ENCODE results near the gene PLD6. TPM values are rescaled to one million over a fixed set of nuclear protein-coding genes. Genes with fewer than 3 reads are reported as not detected.

Gene PLD6
- total and polyA plus RNA-seq, 10 of the 15 experiments (the other 5 are each of a cell fraction or from before 2014, with no cell fraction given): 4.7 to 21.4 (median 12.0) TPM

DNA sequence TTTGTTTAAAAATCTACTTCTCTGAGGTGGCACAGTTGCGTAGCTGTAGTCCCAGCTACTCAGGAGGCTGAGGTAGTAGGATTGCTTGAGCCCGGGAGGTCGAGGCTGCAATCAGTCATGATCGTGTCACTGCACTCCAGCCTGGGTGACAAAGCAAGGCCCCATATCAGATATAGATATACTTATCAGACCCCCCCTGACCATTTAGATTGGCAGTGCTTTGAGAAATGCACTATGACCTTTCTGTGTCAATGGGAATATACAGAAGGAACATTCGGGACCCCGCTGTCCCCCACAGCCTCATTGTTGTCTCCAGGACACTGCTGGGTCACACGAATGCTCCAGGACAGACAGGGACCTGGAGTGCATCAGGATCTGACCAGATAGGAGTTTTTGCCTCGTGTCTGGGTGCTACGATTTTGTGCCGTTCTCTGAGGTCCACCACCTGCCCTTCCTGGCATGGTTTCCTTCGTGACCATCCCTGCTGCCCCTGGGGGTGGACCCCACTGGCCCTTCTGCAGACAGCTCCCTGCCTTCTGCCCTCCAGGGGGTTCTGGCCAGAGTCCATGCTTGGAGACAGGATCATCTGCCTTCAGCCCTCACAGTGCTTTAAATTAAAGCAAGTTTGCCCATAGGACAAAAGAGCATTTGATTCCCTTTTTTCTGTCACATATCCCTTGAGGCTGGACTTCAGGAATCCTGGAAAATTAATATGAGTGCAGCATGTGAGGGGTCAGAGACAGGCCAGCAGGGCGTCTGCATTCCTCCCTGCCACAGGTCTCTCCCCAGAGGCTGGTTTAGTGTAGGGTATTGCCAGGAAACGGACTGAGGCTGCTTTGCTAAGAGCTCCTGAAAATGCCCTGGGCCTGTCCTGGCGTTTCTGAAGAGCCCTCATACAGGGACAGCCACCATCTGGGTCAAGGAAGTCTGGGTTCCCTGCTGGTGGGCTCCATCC is 19.3 kb downstream of the PLD6 start:
- Histone ChIP-seq H3K9me3 (replicated peaks; ENCODE audit: control insufficient read depth, insufficient read depth, low read length) (no peaks in the 10 kb centered on the region), H3K9ac (ENCODE audit: control insufficient read depth, insufficient read depth, low read length) (no peak overlapping the region), H3K27me3 (replicated peaks in 1 of 2; ENCODE audit: control insufficient read depth in 2 of 2, insufficient read depth in 2 of 2, low read length in 1 of 2) (no peaks in the 10 kb centered on the region), H2AFZ (ENCODE audit: control insufficient read depth, low read depth, low read length) (no peak overlapping the region), H3K4me3 (no peak overlapping the region), H3K4me1 (ENCODE audit: control insufficient read depth, insufficient read depth, low read length) (peaks cover 20% of the 10 kb centered on the region), H4K20me1 (ENCODE audit: control insufficient read depth, insufficient read depth) (no peaks in the 10 kb centered on the region), H3K36me3 (ENCODE audit: control insufficient read depth in 2 of 2, insufficient read depth in 2 of 2, low read length in 1 of 2) (peaks cover 5 to 6% of the 10 kb centered on the region in 2 experiments; a peak in 3 of 4 replicates), H3K79me2 (ENCODE audit: control insufficient read depth, insufficient read depth, low read length) (no peaks in the 10 kb centered on the region), H3K4me2 (ENCODE audit: control insufficient read depth, insufficient read depth) (no peak overlapping the region), H3K27ac (ENCODE audit: control insufficient read depth, insufficient read depth) (no peak overlapping the region)
- no peak for FAIRE-seq
- ChIA-PET POLR2A (interaction anchor here (0.6 kb wide), 1 partner anchor 144 kb away, joined by 5 read pairs; no protein-coding TSS in a partner anchor), RAD21 (ENCODE audit: unreplicated experiment) (no interaction called here), SMC1A (ENCODE audit: uncharacterized antibody, unreplicated experiment) (no interaction called here), CTCF (interaction anchor here (0.5 kb wide), 1 partner anchor 13 kb away, joined by 4 read pairs; no protein-coding TSS in a partner anchor)
- intact Hi-C loops (cut with micrococcal nuclease; ENCODE audit: unreplicated experiment): no loop called here
- no peak for TF ChIP-seq HSF1 (IDR thresholded peaks at IDR 0.05; ENCODE audit: low read depth, low read length)
- 0 out of 2 replicates have a peak, but pooled peaks have one; percentile 23 for TF ChIP-seq POLR2A (IDR thresholded peaks at IDR 0.05; ENCODE audit: low read depth, low read length)
- TF ChIP-seq NR2C2 (IDR thresholded peaks at IDR 0.05; ENCODE audit: borderline replicate concordance, control insufficient read depth, insufficient read length, low read depth): no peak
- no peak for TF ChIP-seq ZNF274 (IDR thresholded peaks at IDR 0.05; ENCODE audit: insufficient read depth, insufficient read length)
- no peak for TF ChIP-seq ATF7 (IDR thresholded peaks at IDR 0.05; ENCODE audit: low read depth)
- no peak for TF ChIP-seq CHD1 (IDR thresholded peaks at IDR 0.05; ENCODE audit: low read depth, low read length)
- no peak for TF ChIP-seq ZNF384 (IDR thresholded peaks at IDR 0.05; ENCODE audit: borderline replicate concordance, low read depth, low read length)
- TF ChIP-seq PAX8 (IDR thresholded peaks at IDR 0.05): no peak
- no TSS peak for BruUV-seq (replicated peaks)
- no peak for ATAC-seq
- in situ Hi-C loops (cut with MboI): no loop called here
- WGBS (ENCODE audit: insufficient coverage, insufficient replicate concordance, low lambda C conversion rate, missing lambda C conversion rate): 87% methylated on average over 14 of the region's 14 CpGs
- DNase-seq (ENCODE audit: low read depth, low spot score): no peak

Data from GM12878 (cell line).